Heart left ventricle (tissue), 13 donors: ENCODE data around the gene STX2.

Experiments used
- POLR2A ChIP-seq, 2 donors: fragments of 450-650 bp; IDR thresholded peaks; one replicate each; pipeline ENCODE4 v1.6.1; 2017; ENCODE audit warnings: antibody characterized with exemption in 2 of 2, mild to moderate bottlenecking in 2 of 2, moderate library complexity in 2 of 2
- TF ChIP-seq, protein P1 (sequence below), 12 donors: fragments of 200-600 bp; sonication (generic) in 4 of 12; IDR thresholded peaks; one replicate each; pipeline versions ENCODE4 v1.5.0 to v1.8.0; 2018 to 2022; ENCODE audit warnings: antibody characterized with exemption in 12 of 12, mild to moderate bottlenecking in 5 of 12
- donor health status: ischemic (EF 13 %, LVEDD 7.1; RV severe dilation, severe dysfunction).
- donor health status: DM: no; HTN: yes; CAD: no.
- donor health status: DM: no; HTN: no; CAD: no.
- donor health status: ischemic (EF 25% LVEDD 6.9; RV normal size, moderate dysfunction).
- donor health status: ischemic (EF 25% LVEDD 5.7; RV mildly dilated, moderate dysfunction).
- donor health status: ischemic (EF 35%, LVEDD 5.7; RV mildly dilated, moderate dysfunction).
- donor health status: nonischemic (EF 11% LVEDD 7.7; RV severe dilation, severe dysfunction).
- donor health status: DM: yes; HTN: yes; CAD: no.
- donor health status: PGD.
- donor health status: ischemic (EF 29% LVEDD 5.4; RV normal size, mild dysfunction).
- donor health status: nonischemic (EF 23%, LVEDD 6.1; RV moderate dilation, normal function).

GRCh38 chr12:130873106-130873795 is 34.2 kb upstream of the STX2 start:
- TF ChIP-seq, protein P1, sequence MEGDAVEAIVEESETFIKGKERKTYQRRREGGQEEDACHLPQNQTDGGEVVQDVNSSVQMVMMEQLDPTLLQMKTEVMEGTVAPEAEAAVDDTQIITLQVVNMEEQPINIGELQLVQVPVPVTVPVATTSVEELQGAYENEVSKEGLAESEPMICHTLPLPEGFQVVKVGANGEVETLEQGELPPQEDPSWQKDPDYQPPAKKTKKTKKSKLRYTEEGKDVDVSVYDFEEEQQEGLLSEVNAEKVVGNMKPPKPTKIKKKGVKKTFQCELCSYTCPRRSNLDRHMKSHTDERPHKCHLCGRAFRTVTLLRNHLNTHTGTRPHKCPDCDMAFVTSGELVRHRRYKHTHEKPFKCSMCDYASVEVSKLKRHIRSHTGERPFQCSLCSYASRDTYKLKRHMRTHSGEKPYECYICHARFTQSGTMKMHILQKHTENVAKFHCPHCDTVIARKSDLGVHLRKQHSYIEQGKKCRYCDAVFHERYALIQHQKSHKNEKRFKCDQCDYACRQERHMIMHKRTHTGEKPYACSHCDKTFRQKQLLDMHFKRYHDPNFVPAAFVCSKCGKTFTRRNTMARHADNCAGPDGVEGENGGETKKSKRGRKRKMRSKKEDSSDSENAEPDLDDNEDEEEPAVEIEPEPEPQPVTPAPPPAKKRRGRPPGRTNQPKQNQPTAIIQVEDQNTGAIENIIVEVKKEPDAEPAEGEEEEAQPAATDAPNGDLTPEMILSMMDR (IDR thresholded peaks at IDR 0.05), result no peak
- TF ChIP-seq POLR2A (IDR thresholded peaks at IDR 0.05), result no peak
